GM18861 (cell line): Measurements from ENCODE around the gene ATP6V1F.
"Not testable (repeated sequence)": the region's sequence is repeated elsewhere in the genome, so short reads cannot be mapped to it uniquely, and the experiment has no call there.

Source experiments
- ATAC-seq: cut with Tn5 transposase; IDR thresholded peaks from one replicate; pipeline ENCODE4 v1.9.1; 2021; ENCODE audit not compliant: unreplicated experiment

Gene ATP6V1F

GRCh38 chr7:128895320-128895719 lies 32.7 kb downstream of the ATP6V1F start:
- ATAC-seq = no peak

- ATAC-seq = no peak
Observed at GRCh38 chr7:128899392-128899791, 36.7 kb downstream of the ATP6V1F start.

- no peak for ATAC-seq
Observed at GRCh38 chr7:128900237-128900636, 37.6 kb downstream of the ATP6V1F start.

GRCh38 chr7:128902761-128903585 lies 40.3 kb downstream of the ATP6V1F start:
- no peak for ATAC-seq

GRCh38 chr7:128903621-128904361 lies 41.1 kb downstream of the ATP6V1F start:
- no peak for ATAC-seq

GRCh38 chr7:128904381-128905197 lies 41.9 kb downstream of the ATP6V1F start:
- no peak for ATAC-seq

GRCh38 chr7:128906001-128906765 lies 43.5 kb downstream of the ATP6V1F start:
- no peak for ATAC-seq

- ATAC-seq = no peak
Observed at GRCh38 chr7:128906766-128907559, 44.3 kb downstream of the ATP6V1F start.

- ATAC-seq = no peak
Observed at GRCh38 chr7:128908750-128909624, 46.3 kb downstream of the ATP6V1F start.

- no peak for ATAC-seq
Observed at GRCh38 chr7:128909625-128910568, 47.2 kb downstream of the ATP6V1F start.

GRCh38 chr7:128910569-128910945 lies 47.9 kb downstream of the ATP6V1F start, which contains the start of gene KCP:
KCP (minus strand) TSS chr7:128910709; CDS start chr7:128910676, 33 bp downstream.
- ATAC-seq = no peak

GRCh38 chr7:128911423-128912031 lies 48.9 kb downstream of the ATP6V1F start:
- ATAC-seq = no peak

- no peak for ATAC-seq
Observed at GRCh38 chr7:128912281-128912680, 49.6 kb downstream of the ATP6V1F start.

- ATAC-seq = not testable (repeated sequence)
Observed at GRCh38 chr7:128912709-128913495, 50.2 kb downstream of the ATP6V1F start.

GRCh38 chr7:128913870-128914565 lies 51.4 kb downstream of the ATP6V1F start:
- ATAC-seq = no peak
